Bronchus fibroblast of lung (primary cell): ENCODE measurements around the gene HIPK1. TPM values are rescaled to one million over a fixed set of nuclear protein-coding genes. Genes with fewer than 3 reads are reported as not detected.

Source experiments
- total RNA-seq: library from RNA; depleted of rRNA; stranded (reverse); fragments of >200 nt; gene quantifications from 2 replicates; pipeline ENCODE4 v1.2.3, GENCODE V29; 2015

The HIPK1 gene
- 13.1 and 13.4 TPM in 2 replicates for total RNA-seq

DNA sequence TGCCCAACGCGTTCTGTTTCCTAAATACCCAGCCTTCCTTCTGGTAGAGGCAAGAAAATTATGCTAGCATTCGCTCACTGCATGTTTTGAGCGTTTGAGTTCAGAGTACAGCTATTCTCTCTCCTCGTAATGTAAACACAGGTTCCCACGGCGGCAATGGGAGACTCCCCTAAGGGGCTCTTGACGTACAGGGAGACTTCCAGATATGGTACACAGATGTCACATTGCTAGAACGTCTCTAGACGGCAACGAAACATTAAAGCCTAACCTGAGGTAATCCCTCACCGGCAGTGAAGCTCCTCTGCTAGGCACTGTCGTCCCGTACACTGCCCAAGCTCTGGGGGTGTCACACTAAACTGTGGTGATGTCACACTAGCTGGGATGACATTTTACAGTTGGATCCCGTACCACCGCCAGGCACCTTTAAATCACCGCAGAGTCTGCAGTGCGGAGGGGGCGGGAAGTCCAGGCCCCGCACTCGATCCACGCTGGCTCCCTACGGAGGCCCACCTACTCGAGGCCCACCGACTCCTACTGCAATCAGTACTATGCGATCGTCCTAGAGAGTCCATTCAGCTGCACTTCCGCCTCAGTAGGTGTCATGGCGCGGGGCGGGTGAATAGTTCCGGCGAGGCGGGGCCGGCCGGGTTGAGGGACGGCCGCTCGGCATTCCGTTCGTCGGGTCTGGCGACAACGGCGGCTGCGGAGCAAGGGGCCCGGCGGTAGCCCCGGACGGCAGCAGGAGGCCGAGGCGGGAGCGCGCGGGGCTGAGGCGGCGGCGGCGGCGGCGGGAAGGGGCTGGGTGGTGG is at the start of gene HIPK1:
TSS of gene HIPK1 (plus strand) at position 384 of the 809 bp plus-strand sequence.

GRCh38 chr1:113887402-113888175 is 41.5 kb upstream of the HIPK1 start, which contains the start of gene BCL2L15:
BCL2L15 (minus strand) TSS chr1:113887581; CDS start chr1:113887375, 206 bp downstream.

GRCh38 chr1:113904674-113905434 is 24.3 kb upstream of the HIPK1 start, which contains the start of the genes AP4B1 and DCLRE1B:
AP4B1 (minus strand) TSS chr1:113904799; CDS start chr1:113904717, 82 bp downstream.
DCLRE1B (plus strand) TSS chr1:113905326; CDS start chr1:113905587, 261 bp downstream.

GRCh38 chr1:113978863-113979702 is 50.0 kb downstream of the HIPK1 start, which contains the start of gene OLFML3:
OLFML3 (plus strand) TSS chr1:113979474; CDS start chr1:113979517, 43 bp downstream.

Other genes starting within 250 kb of the HIPK1 start
- 22.7 and 24.8 TPM in 2 replicates for gene PHTF1, start 169.8 kb upstream of the HIPK1 start, total RNA-seq
- gene RSBN1, start 116.8 kb upstream of the HIPK1 start, total RNA-seq = 5.6 and 7.4 TPM in 2 replicates
- 0.45 and 0.84 TPM in 2 replicates for gene PTPN22, start 57.6 kb upstream of the HIPK1 start, total RNA-seq
- gene BCL2L15, start 41.7 kb upstream of the HIPK1 start, total RNA-seq = not detected in 2 replicates
- 16.5 and 19.7 TPM in 2 replicates for gene AP4B1, start 24.5 kb upstream of the HIPK1 start, total RNA-seq
- gene DCLRE1B, start 24.0 kb upstream of the HIPK1 start, total RNA-seq = 8.6 and 11.3 TPM in 2 replicates
- gene OLFML3, start 50.1 kb downstream of the HIPK1 start, total RNA-seq = 48.1 and 48.5 TPM in 2 replicates
- gene SYT6, start 224.5 kb downstream of the HIPK1 start, total RNA-seq = not detected in 2 replicates